K562 (cell line): ENCODE measurements around the gene ZNF48. TPM values are rescaled to one million over a fixed set of nuclear protein-coding genes. Genes with fewer than 3 reads are reported as not detected.

ENCODE experiments used
- ARHGAP35 ChIP-seq: fragments of 450-650 bp; IDR thresholded peaks from 2 replicates; pipeline ENCODE4 v1.6.1; 2018; ENCODE audit not compliant: partially characterized antibody
- ATF1 ChIP-seq, 2 experiments: fragments of 450-650 bp in 1 of 2; IDR thresholded peaks; 2 replicates each; pipeline ENCODE4 v1.6.1; 2016; ENCODE audit warnings: missing compliant biosample characterization in 1 of 2, missing genetic modification characterization in 1 of 2
- BMI1 ChIP-seq: fragments of 150-350 bp; IDR thresholded peaks from 2 replicates; pipeline ENCODE4 v1.6.1; 2014; ENCODE audit warnings: low read length
- CAMTA2 ChIP-seq: fragments of 250-450 bp; sonication (Bioruptor Pico); conservative IDR thresholded peaks from 2 replicates; pipeline ENCODE4 v1.5.1; 2022
- EGR1 ChIP-seq: fragments of 450-650 bp; conservative IDR thresholded peaks from 2 replicates; pipeline ENCODE4 v1.6.1; 2017; ENCODE audit warnings: mild to moderate bottlenecking
- FOXM1 ChIP-seq, 2 experiments: fragments of 450-650 bp in 1 of 2; sonication (generic) in 1 of 2; formaldehyde crosslinking in 1 of 2; IDR thresholded peaks; 2 replicates each; pipeline versions ENCODE4 v1.6.1 to v1.9.0; 2017 to 2022; ENCODE audit warnings: low read depth in 2 of 2, mild to moderate bottlenecking in 2 of 2, missing genetic modification reagents in 1 of 2, moderate library complexity in 1 of 2
- GABPB1 ChIP-seq: sonication (generic); formaldehyde crosslinking; IDR thresholded peaks from 2 replicates; pipeline ENCODE4 v1.8.0; 2022; ENCODE audit warnings: mild to moderate bottlenecking, missing genetic modification reagents
- HDGF ChIP-seq: fragments of 450-650 bp; IDR thresholded peaks from 2 replicates; pipeline ENCODE4 v1.6.1; 2016
- KAT2B ChIP-seq: IDR thresholded peaks from one replicate; pipeline ENCODE4 v1.6.1; 2012; ENCODE audit warnings: low read depth, mild to moderate bottlenecking, control low read depth, inconsistent platforms, low read length, moderate library complexity
- LEF1 ChIP-seq: fragments of 450-650 bp; IDR thresholded peaks from 2 replicates; pipeline ENCODE4 v1.6.1; 2016; ENCODE audit warnings: mild to moderate bottlenecking
- NCOA6 ChIP-seq: fragments of 450-650 bp; IDR thresholded peaks from 2 replicates; pipeline ENCODE4 v1.6.1; 2017; ENCODE audit warnings: mild to moderate bottlenecking
- PATZ1 ChIP-seq: fragments of 250-450 bp; sonication (Bioruptor Pico); IDR thresholded peaks from 2 replicates; pipeline ENCODE4 v1.5.0; 2020; ENCODE audit warnings: mild to moderate bottlenecking, borderline replicate concordance
- POLR2H ChIP-seq: IDR thresholded peaks from 2 replicates; pipeline ENCODE4 v1.6.1; 2016; ENCODE audit warnings: missing genetic modification characterization, low read depth, mild to moderate bottlenecking, control low read depth, missing compliant biosample characterization, moderate library complexity
- RHOXF2B ChIP-seq: fragments of 250-450 bp; sonication (Bioruptor Pico); conservative IDR thresholded peaks from 2 replicates; pipeline ENCODE4 v1.5.1; 2021
- SAP30 ChIP-seq: fragments of 200-600 bp; sonication (generic); IDR thresholded peaks from 2 replicates; pipeline ENCODE4 v1.6.1; 2012; ENCODE audit warnings: borderline replicate concordance, low read depth, mild to moderate bottlenecking, moderate library complexity, low read length, control low read depth, inconsistent platforms; ENCODE audit not compliant: insufficient read depth, poor library complexity, severe bottlenecking
- SIN3A ChIP-seq, 2 experiments: fragments of 150-350 bp in 1 of 2; IDR thresholded peaks; 2 replicates each; pipeline ENCODE4 v1.6.1; 2011 to 2016; ENCODE audit warnings: borderline replicate concordance in 2 of 2, low read depth in 2 of 2, low read length in 2 of 2, mild to moderate bottlenecking in 2 of 2, moderate library complexity in 2 of 2; ENCODE audit not compliant: control insufficient read depth in 1 of 2
- SMAD4 ChIP-seq: fragments of 250-450 bp; sonication (Bioruptor Pico); conservative IDR thresholded peaks from 2 replicates; pipeline ENCODE4 v1.8.0; 2021; ENCODE audit warnings: inconsistent platforms, mild to moderate bottlenecking, moderate library complexity
- SP1 ChIP-seq: sonication (generic); formaldehyde crosslinking; IDR thresholded peaks from 2 replicates; pipeline ENCODE4 v1.8.1; 2022; ENCODE audit warnings: mild to moderate bottlenecking, missing genetic modification reagents
- TCF3 ChIP-seq: sonication (generic); formaldehyde crosslinking; IDR thresholded peaks from 2 replicates; pipeline ENCODE4 v1.4.0; 2020; ENCODE audit warnings: mild to moderate bottlenecking, missing genetic modification reagents
- TCF7 ChIP-seq: sonication (generic); IDR thresholded peaks from 2 replicates; pipeline ENCODE4 v1.6.1; 2016; ENCODE audit warnings: antibody characterized with exemption, borderline replicate concordance
- ZC3H11A ChIP-seq: IDR thresholded peaks from 2 replicates; pipeline ENCODE4 v1.6.1; 2012; ENCODE audit warnings: low read depth, low read length, improper control_type of control experiment
- ZNF24 ChIP-seq: fragments of 450-650 bp; IDR thresholded peaks from 2 replicates; pipeline ENCODE4 v1.6.1; 2016
- ZNF511 ChIP-seq: sonication (generic); formaldehyde crosslinking; IDR thresholded peaks from 2 replicates; pipeline ENCODE4 v1.8.0; 2022; ENCODE audit warnings: mild to moderate bottlenecking, missing genetic modification reagents
- polyA plus RNA-seq, 8 experiments: library from polyadenylated mRNA; depleted of rRNA in 4 of 8; stranded (reverse) in 5 of 8; unstranded in 3 of 8; fragments of >200 nt; fragmentation: Nextera tagmentation in 2 of 8; fragmentation: Illumina TruSeq in 1 of 8; extraction: Ambion mirVana in 2 of 8; extraction: Trizol in 1 of 8; gene quantifications; 2 replicates each; pipeline versions ENCODE4 v1.2.1 to v1.2.3, GENCODE V29; 2011 to 2014; ENCODE audit warnings: inconsistent platforms in 1 of 8, missing spikeins in 1 of 8
- total RNA-seq, 7 experiments: library from RNA; depleted of rRNA in 6 of 7; stranded (reverse); fragments of >200 nt in 6 of 7; fragmentation: Illumina TruSeq in 2 of 7; extraction: Trizol in 2 of 7; gene quantifications; 2 replicates each; pipeline versions ENCODE4 v1.2.1 to v1.2.3, GENCODE V29; 2011 to 2021; ENCODE audit warnings: low replicate concordance in 1 of 7

Gene ZNF48
- total and polyA plus RNA-seq, 9 of the 15 experiments (the other 6 are each of a cell fraction or from before 2014, with no cell fraction given): 0.38 to 11.6 (median 4.7) TPM

- no peak for TF ChIP-seq PATZ1
- peak; percentile 79 to 85; a peak in 2 of 4 replicates for TF ChIP-seq SIN3A (IDR thresholded peaks at IDR 0.05; ENCODE audit: borderline replicate concordance in 2 of 2, control insufficient read depth in 1 of 2, low read depth in 2 of 2, low read length in 2 of 2)
- TF ChIP-seq SAP30: peak; percentile 95
- 0 out of 2 replicates have a peak, but pooled peaks have one; percentile 24 for TF ChIP-seq ATF1 (CRISPR knock-in tag; IDR thresholded peaks at IDR 0.05)
- peak; percentile 61 for TF ChIP-seq ATF1 (tag; IDR thresholded peaks at IDR 0.05)
- TF ChIP-seq EGR1: peak; percentile 88
- TF ChIP-seq SMAD4 (CRISPR knock-in tag): no peak
- no peak for TF ChIP-seq POLR2H (tag)
- TF ChIP-seq CAMTA2: no peak
- TF ChIP-seq NCOA6: no peak
- TF ChIP-seq FOXM1 (IDR thresholded peaks at IDR 0.05; ENCODE audit: low read depth): no peak
- TF ChIP-seq FOXM1 (CRISPR knock-in tag; IDR thresholded peaks at IDR 0.05; ENCODE audit: low read depth): no peak
- TF ChIP-seq TCF7: no peak
- TF ChIP-seq TCF3 (CRISPR knock-in tag): 0 out of 2 replicates have a peak, but pooled peaks have one; percentile 11
- peak; percentile 21; the same call in 1 of the 2 replicates for TF ChIP-seq GABPB1 (CRISPR knock-in tag)
- TF ChIP-seq SP1 (CRISPR knock-in tag): peak; percentile 92
- TF ChIP-seq LEF1: peak; percentile 10; the same call in 1 of the 2 replicates
- TF ChIP-seq ZNF511 (CRISPR knock-in tag): no peak; the same call in 1 of the 2 replicates
- no peak for TF ChIP-seq RHOXF2B (CRISPR knock-in tag)
- no peak for TF ChIP-seq ZNF24
- TF ChIP-seq HDGF: no peak
- TF ChIP-seq ZC3H11A: no peak
- TF ChIP-seq ARHGAP35: no peak
- no peak for TF ChIP-seq BMI1
- no peak for TF ChIP-seq KAT2B
Measured at GRCh38 chr16:30407102-30407803, 12.0 kb downstream of the ZNF48 start, which contains the start of gene ZNF771 (continued).
